ENCODE data around the gene CACNA2D1.

DNA sequence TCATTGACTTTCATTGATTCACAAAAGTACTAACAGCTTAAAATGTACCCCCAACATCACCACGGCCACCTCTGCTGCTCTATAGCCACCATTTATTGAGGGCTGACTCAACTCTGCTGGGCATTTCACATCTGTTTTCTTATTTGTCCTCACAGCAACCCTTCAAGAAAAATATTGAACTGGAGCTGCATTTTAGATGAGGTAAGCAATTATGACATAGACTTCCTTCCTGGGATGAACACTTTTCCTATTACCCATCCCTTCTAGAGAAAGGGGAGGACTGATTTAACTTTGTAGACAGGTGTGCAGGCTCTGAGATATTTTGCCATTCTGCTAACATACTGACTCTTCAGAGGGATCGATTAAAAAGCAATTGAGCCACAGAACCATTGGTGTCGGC lies 217.4 kb downstream of the CACNA2D1 start:
- TF ChIP-seq FOXP2 (optimal IDR thresholded peaks at IDR 0.05; ENCODE audit: borderline replicate concordance, extremely low read depth, extremely low read length, insufficient read depth) (no peak), TAF1 (IDR thresholded peaks at IDR 0.05; ENCODE audit: borderline replicate concordance, insufficient read depth, low read length) (no peak)
- TF ChIP-seq, protein P1, sequence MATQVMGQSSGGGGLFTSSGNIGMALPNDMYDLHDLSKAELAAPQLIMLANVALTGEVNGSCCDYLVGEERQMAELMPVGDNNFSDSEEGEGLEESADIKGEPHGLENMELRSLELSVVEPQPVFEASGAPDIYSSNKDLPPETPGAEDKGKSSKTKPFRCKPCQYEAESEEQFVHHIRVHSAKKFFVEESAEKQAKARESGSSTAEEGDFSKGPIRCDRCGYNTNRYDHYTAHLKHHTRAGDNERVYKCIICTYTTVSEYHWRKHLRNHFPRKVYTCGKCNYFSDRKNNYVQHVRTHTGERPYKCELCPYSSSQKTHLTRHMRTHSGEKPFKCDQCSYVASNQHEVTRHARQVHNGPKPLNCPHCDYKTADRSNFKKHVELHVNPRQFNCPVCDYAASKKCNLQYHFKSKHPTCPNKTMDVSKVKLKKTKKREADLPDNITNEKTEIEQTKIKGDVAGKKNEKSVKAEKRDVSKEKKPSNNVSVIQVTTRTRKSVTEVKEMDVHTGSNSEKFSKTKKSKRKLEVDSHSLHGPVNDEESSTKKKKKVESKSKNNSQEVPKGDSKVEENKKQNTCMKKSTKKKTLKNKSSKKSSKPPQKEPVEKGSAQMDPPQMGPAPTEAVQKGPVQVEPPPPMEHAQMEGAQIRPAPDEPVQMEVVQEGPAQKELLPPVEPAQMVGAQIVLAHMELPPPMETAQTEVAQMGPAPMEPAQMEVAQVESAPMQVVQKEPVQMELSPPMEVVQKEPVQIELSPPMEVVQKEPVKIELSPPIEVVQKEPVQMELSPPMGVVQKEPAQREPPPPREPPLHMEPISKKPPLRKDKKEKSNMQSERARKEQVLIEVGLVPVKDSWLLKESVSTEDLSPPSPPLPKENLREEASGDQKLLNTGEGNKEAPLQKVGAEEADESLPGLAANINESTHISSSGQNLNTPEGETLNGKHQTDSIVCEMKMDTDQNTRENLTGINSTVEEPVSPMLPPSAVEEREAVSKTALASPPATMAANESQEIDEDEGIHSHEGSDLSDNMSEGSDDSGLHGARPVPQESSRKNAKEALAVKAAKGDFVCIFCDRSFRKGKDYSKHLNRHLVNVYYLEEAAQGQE (IDR thresholded peaks at IDR 0.05; ENCODE audit: insufficient read depth in 1 of 2, low read depth in 2 of 2, low read length in 2 of 2), result no peak
